Eye (tissue), 1 donor: ENCODE measurements around the gene TRDMT1.

ENCODE experiments used
- DNase-seq: peaks from one replicate; pipeline ENCODE4 v3.0.0-alpha.2; 2015

TRDMT1 gene, protein sequence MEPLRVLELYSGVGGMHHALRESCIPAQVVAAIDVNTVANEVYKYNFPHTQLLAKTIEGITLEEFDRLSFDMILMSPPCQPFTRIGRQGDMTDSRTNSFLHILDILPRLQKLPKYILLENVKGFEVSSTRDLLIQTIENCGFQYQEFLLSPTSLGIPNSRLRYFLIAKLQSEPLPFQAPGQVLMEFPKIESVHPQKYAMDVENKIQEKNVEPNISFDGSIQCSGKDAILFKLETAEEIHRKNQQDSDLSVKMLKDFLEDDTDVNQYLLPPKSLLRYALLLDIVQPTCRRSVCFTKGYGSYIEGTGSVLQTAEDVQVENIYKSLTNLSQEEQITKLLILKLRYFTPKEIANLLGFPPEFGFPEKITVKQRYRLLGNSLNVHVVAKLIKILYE

DNA sequence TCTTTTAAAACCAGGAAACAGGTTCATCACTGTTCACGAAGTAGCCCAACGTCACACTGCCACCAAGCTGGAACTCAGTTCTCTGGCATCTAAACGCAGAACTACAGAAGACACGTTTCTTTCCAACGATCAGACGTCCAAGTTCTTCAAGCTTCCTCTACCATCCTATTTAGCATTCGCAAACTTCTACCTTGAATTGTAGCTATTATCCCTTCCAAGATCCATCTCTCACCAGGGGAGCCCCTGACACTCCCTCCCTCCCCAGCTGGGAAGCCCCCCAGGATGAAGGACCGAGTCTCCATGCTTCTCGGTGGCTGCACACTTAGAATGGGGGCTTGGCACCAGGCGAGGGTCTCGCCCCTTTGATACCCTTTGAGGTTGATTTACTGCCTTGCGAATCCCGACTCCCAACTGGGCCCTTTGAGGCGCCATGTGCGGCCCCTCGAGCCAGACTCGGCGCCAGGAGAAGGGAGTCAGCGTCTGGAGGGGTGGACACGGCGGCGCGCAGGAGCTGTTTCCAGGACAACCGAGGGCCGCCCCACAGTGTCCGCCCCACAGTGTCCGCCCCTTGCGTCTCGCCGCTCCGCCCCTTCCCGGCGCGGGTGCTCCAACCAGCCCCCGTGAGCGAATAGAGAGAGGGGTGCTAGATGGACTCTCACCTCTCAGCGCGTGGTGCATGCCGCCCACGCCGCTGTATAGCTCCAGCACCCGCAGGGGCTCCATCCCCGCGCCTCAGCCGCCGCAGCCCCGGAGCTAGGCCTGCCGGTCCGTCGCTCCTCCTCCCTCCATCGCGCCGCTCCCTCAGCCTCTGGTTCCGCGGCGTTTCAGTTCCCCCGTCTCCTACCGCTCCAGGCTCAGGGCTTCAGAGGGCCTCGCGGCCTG is at the start of gene TRDMT1:
TSS of gene TRDMT1 (minus strand) at position 761 of the 882 bp plus-strand sequence. CDS start at position 723, 38 bp downstream.
- peak; percentile 97 for DNase-seq

DNA sequence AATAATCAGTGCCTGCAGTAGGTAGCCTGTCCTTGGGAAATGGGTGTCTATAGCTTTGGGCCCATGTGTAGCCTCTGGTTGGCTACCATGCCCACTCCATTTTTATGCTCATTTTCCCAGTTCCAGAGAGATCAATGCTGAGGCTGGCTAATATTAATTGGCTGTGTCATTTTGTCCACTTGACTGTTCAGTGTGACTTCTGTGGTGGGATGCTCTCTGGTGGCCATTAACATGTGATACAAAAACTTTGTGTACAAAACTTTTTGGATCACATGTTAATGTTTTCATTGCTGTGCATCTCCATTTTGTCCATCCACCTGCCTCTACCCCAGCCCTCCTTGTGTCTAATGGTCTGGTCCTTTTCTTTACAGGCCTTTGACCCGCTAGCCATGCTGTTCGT is 49.3 kb upstream of the TRDMT1 start:
- DNase-seq, result no peak

DNA sequence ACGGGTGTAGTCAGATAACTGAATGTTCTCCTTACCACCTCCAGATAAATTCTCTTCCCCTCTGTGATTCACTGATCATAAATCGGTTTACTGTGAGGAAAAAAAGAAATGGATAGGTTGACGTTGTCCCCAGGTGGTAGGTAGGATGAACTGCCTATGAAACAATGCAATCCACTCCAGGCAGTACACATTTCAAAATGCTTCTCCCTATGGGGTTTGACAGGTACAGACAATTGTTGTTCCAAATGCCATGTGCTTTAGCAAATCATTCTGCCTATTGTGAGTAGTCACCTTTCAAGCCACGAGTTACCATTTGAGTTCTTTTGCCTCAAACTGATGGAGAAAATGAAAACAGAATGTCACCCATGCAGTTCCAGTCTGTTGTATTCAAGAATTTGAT is 48.3 kb upstream of the TRDMT1 start:
- no peak for DNase-seq

DNA sequence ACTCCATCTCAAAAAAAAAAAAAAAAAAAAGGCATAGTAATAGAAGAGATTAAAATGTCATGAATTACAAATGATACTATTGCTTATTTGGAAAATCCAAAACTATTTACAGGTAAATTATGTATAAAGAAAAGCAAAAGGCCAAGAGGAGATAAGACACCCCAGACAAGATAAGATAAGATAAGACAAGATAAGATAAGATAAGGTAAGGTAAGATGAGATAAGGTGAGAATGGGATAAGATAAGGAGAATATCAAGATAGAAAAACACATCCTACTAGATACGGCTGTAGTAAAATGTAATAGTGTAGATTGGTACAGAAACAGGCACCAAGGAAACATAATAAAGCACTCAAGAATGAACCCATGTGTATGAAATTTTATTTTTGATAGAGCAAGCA is 47.5 kb upstream of the TRDMT1 start:
- DNase-seq, result no peak

DNA sequence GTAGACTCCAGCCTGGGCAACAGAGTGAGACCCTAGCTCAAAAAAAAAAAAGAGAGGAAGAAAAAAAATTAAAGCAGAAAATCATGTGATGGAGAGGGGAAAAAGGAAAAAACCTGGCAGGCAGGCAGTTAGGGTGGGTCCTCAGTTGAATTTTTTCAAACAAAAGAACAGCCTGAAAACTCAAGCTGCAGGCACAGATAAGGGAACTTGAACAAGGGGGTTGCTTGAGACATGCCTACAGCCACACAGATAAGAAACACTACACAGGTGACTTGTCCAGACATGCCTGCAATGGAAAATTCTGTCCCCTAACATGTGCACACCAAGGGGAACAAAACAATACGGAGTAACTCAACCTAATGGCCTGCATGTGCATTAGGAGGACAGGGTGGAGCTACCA is 45.7 kb upstream of the TRDMT1 start:
- DNase-seq, result no peak

DNA sequence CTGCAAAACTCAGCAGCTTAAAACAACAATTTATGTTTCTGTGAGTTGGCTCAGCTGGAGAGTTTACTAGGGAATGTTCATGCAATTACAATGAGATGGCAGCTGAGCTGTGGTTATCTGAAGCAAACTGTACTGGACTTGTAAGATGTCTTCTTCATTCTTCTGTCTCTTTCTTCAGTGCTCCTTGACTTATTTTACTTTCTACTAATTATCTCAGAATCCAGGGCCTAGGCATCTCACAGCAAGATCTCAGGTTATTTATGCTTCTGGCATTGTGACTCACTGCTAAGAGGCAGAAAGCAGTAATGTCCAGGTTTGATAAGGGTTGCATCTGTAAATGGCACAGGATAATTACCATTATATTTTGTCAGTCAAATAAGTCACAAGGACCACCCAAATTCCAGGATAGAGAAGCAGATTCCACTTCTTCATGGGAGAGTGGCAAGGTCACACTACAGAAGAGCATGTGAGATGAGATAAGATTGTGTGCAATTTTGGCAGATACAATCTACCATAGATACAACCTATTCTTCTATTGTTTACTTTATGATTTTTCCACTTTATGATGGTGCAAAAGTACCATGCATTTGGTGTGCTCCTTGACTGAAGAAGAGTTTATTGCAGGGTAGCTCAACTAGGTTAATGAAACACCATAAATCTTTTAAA is 43.4 kb upstream of the TRDMT1 start:
- no peak for DNase-seq

DNA sequence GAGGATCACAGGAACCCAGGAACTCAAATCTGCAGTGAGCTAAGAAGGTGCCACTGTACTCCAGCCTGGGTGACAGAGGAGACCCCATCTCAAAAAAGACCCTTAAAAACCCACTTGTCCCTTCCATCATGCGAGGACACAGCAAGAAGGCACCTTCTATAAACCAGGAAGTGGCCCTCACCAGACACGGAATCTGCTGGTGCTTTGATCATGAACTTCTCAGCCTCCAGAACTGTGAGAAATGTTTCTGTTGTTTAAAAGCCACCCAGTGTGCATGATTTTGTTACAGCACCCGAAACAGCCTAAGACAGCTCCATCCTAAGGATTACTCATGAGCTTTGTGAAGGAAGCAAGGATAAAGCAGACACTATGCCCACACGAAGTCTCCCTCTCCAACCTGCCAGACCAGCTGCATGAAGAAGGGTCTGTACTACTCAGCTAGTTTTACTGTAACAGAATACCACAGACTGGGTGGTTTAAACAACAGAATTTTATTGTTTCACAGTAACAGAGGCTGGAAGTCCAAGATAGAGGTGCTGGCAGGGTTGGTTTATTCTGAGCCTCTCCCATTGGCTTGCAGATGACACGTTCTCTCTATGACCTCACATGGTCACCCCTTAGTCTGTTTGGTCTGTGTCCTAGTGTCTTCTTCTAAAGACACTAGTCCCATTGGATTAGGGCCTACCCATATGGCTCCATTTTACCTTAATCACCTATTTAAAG is 40.3 kb upstream of the TRDMT1 start:
- DNase-seq, result no peak

DNA sequence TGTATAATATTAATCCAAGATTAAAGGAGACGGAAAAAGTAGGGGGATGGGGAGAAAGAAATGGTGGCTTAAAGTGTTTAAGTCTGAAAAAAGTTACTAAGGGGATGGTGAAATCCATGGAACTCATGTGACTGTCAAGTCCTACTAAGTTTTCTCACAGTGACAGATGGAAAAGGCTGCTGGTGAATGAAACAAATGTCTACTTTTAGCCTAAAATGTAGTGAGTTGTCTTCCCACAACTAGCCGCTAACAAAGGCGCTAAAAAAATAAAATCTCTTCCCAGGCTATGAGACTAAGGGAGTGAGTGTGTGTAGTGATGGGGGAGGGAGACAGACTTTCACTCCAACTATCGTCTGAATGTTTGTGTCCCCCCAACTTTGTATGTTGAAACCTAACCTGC is 39.1 kb upstream of the TRDMT1 start:
- no peak for DNase-seq

DNA sequence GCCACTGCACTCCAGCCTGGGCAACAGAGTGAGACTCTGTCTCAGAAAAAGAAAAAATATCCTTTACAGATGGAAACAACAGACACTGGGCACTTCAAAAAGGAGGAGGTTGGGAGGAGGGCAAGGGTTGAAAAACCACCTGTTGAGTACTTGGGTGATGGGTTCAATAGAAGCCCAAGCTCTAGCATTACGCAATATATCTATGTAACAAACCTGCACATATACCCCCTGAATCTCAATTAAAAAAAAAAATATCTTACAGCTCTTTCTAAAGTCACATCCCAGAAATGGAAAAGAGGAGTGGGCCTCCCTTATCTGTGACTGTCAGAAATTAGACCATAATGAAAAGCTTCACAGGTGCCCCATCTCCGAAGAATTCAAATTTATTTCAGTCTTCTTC is 38.6 kb upstream of the TRDMT1 start:
- DNase-seq, result no peak

DNA sequence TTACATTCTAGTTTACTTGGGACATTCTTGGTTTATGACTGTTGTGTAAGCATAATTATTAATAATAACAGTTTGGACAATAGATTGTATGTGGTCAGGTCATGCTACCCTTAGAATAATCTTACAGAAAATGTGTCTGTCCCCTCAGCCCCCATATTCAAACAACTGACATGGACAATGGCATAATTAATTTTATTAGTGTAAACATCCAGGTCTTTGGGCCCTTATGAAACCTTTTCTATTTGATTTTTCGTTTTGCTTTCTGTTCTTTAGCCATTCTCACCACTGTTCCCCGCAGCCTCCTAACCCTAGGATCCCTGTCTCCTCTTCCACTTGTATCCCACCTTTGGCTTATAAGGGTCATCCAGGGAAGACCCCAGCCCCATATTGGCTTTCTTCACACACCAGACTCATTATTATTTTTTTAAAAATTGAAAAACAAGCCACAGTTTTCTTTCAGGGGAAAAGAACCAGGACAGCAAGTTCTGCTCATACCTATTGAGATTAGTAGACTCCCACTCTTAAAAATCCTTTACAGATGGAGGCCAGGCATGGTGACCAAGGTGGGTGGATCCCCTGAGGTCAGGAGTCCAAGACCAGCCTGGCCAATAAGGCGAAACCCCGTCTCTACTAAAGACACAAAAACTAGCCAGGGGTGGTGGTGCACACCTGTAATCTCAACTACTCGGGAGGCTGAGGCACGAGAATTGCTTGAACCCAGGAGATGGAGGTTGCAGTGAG is 38.0 kb upstream of the TRDMT1 start:
- DNase-seq, result no peak

DNA sequence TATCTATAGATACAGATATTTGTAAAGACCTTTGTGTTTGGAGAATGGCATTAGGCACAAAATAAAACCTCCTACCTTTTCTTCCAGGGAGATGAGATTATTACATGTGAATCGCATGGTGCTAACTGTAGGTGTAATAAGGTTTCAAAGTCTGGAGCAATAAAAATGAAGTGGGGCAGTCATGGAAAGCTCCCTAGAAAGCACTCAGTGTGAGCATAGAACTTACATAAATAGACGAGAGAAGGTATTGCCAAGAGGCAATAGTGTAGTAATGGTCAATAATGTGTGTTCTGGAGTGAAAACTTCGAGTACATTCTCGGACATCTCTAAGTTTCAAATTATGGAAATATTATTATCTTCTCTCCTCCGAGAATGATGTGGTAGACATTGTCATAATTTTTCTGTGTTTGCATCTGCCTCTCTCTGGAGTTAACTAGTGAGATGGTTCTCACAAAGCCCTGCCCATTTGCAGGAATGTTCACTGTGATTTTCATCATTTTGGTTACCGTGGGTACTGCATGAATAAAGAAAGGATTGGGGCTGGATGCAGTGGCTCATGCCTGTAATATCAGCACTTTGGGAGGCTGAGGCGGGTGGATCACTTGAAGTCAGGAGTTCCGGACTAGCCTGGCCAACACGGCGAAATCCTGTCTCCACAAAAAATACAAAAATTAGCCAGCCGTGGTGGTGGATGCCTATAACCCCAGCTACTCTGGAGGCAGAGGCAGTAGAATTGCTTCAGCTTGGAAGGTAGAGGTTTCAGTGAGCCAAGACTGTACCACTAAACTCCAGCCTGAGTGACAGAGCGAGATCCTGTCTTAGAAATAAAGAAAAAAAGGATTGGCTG is 37.2 kb upstream of the TRDMT1 start:
- peak; percentile 62 for DNase-seq

DNA sequence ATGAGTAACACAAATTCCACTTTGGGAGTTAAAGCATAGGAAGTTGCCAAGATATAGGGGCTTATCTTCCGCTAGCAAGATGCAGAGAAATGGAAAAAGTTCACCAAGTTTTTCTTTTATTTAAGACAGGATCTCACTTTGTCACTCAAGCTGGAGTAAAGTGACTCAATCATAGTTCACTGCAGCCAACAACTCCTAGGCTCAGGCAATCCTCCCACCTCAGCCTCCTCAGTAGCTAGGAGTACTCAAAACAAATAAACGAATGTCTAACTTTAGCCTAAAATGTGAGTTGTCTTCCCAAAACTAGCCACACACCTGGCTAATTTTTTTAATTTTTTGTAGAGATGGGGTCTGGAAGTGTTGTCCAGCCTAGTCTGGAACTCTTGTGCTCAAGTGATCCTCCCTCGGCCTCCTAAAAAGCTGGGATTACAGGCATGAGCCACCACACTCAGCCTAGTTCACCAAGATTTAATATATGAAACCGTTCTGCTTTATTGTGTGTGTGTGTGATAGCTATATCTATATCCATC is 36.5 kb upstream of the TRDMT1 start:
- DNase-seq, result peak; percentile 25

DNA sequence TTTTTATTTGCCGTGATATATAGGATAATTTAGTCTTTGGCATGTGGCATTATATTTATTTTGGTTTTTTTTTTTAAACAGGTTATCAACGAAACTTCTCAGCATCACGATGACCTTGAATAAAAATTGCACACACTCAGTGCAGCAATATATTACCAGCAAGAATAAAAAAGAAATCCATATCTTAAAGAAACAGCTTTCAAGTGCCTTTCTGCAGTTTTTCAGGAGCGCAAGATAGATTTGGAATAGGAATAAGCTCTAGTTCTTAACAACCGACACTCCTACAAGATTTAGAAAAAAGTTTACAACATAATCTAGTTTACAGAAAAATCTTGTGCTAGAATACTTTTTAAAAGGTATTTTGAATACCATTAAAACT is 35.7 kb upstream of the TRDMT1 start:
- DNase-seq, result no peak

DNA sequence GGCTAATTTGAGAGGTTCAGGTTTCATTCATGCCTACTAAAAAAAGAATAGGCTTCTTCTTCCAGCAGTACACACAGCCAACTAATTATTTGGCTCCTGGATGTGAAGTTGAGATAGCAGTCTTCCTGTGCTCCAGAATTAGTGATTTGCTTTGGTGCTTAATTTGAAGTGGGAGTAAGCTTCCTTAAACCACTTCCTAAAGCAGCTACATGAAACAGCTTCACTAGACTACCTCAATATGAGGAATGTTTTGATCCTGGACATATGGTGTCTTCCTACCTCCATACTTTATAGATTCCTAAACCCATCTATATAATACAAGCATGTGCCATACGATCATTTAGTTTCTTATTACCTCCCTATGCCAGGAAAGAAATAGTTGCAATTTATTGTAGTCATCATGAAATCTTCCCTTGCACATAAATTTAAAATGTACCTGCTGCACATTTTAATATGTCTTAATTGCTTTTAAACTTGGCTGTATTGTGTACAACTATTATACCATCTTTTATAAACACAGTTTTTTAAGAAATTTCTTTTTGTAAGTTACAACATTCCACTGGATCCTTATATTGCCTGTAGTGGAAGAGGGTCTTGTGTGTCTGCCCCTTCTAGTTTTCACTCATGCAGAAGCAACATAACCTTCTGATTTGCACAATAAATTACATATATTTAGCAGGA is 35.1 kb upstream of the TRDMT1 start:
- DNase-seq, result peak; percentile 21

DNA sequence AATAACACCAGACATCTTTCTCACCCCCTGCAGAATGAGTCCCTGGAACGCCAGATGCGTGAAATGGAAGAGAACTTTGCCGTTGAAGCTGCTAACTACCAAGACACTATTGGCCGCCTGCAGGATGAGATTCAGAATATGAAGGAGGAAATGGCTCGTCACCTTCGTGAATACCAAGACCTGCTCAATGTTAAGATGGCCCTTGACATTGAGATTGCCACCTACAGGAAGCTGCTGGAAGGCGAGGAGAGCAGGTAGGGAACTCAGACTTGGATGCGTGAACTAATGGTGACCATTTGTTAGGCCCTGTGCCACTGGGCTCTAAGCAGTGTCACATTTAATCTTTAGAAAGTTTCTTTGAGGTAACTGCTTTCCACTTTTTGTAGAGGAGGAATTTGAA is 33.7 kb upstream of the TRDMT1 start:
- peak; percentile 17 for DNase-seq

DNA sequence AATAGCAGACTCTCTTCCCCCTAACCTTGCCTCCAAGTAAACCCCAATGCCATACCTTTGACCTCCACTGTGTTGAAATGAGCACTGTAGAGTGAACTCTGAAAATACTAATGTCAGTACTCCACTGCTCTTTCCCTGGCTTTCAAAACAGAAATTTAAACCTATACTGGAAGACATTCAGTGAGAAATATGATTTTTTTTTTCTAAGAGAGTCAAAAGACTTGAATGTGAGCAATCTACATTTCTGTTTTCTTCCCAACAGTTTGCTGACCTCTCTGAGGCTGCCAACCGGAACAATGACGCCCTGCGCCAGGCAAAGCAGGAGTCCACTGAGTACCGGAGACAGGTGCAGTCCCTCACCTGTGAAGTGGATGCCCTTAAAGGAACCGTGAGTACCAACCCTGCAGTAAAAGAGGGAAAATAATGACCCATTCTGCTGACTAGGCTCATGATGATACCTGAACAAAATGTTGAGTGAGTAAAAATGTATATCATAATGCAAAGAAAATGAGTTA is 33.0 kb upstream of the TRDMT1 start:
- DNase-seq, result no peak

DNA sequence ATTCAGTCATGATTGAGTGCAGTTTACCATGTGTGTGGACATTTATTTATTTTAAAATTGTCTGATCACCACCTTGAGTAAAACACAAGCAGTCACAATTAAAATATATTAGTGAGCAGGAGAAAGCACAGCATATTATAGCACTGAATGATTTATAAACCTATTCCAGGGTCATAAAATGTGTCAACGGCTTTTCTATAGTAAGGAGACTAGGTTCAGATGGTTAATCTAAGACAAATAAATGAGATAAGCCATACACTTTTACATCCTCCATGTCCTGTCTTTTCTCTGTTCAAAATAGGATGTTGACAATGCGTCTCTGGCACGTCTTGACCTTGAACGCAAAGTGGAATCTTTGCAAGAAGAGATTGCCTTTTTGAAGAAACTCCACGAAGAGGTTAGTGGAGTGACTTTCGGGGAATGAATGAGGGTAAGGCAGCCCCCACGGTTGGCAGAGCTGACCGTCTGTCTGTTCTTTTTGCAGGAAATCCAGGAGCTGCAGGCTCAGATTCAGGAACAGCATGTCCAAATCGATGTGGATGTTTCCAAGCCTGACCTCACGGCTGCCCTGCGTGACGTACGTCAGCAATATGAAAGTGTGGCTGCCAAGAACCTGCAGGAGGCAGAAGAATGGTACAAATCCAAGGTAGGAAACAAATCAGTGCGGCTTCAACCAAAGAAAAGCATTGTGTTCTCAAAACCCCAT is 32.0 kb upstream of the TRDMT1 start:
- DNase-seq, result no peak

DNA sequence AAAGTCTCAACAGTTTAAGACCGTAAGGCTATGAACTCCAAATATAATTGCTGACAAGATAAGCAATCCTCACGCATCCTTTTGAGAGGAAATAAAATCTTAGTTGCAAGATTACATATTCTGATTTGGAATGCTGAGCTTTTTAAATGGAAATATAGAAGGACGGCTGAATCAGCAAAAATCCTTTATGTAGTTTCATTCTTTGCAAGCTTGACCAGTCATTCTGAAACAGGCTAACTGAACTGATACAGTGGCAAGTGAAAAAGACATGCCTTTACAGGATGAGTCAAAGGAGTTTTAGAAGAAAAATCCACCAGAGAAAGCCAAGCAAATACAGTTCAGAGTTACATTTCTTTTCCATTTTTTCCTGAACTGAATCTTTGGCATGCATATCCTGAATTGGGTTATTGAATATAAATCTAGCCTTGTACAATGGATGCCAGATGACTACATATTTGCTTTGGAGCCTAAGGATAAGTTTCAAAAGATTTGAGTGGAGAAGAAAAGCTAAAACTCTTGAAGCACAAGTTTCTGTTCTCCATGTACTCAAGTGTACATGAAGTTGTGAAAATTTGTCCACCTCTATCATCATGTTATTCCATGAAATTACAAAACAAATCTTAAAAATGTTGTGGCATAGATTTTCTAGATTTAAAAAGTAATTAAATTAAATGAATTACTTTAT is 30.9 kb upstream of the TRDMT1 start:
- DNase-seq, result no peak

DNA sequence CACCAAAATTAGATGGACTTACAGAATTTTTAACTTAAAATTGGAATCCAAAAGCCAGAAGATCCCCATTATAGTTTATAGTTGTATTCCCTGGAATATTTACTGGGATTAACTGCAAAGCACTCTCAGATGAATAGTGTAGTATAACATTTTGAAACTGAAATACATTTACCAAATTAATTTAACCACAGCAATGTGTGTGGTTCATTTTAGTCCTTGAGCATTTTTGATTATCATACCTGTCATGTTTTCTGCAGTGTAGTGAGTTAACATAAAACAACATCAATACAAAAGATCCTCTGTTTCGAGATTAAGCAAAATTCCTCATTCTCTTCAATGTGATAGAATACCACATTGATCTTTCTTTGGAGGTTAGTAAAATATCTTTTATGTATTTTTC is 30.3 kb upstream of the TRDMT1 start:
- no peak for DNase-seq
